ENCODE data around the gene NSFL1C. TPM values are rescaled to one million over a fixed set of nuclear protein-coding genes. Genes with fewer than 3 reads are reported as not detected.

Gene NSFL1C
- total RNA-seq, 3 donors from 2014 or later: 70.3 to 84.1 (median 80.0) TPM

DNA sequence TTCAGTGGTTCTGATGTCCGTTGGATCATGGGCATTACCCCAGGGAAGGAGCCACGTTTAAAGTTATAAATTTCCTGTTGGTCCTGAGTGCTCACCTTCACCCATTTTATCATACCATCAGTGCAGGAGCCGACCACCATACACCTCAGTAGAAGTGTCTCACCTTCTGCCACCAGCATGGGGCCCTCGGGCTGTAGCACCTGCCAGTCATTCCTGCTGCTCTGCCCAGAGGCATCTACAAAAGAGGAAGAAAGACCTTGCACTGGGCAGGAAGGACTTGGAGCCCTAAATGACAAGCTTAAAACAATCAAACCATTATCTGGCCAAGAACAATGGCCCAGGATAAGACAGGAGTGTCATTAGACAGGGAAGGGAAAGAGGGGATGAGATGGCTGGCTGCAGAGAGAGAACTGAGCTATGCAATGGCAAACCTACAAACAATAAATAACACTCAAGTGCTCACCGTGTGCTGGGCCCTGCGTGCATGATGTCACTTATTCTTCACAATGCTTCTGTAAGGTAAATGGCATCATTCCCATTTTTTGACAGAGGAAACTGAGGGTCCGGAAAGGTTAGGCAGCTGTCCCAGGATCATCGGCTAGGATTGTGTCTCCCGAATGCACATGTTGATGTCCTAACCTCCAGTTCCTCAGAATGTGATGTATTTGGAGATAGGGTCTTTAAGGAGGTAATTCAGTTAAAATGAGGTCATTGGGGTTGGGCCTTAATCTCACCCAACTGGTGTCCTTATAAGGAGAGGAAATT is 13.4 kb upstream of the NSFL1C start:
- no peak for DNase-seq
- Histone ChIP-seq H3K4me3 (no peak overlapping the region), H3K36me3 (ENCODE audit: low read depth) (no peaks in the 10 kb centered on the region), H3K4me1 (ENCODE audit: low read depth) (no peaks in the 10 kb centered on the region), H3K9me3 (no peaks in the 10 kb centered on the region)
- intact Hi-C loops (cut with DNase I, micrococcal nuclease): no loop called here
- no peak for ATAC-seq
- TF ChIP-seq, protein P1, sequence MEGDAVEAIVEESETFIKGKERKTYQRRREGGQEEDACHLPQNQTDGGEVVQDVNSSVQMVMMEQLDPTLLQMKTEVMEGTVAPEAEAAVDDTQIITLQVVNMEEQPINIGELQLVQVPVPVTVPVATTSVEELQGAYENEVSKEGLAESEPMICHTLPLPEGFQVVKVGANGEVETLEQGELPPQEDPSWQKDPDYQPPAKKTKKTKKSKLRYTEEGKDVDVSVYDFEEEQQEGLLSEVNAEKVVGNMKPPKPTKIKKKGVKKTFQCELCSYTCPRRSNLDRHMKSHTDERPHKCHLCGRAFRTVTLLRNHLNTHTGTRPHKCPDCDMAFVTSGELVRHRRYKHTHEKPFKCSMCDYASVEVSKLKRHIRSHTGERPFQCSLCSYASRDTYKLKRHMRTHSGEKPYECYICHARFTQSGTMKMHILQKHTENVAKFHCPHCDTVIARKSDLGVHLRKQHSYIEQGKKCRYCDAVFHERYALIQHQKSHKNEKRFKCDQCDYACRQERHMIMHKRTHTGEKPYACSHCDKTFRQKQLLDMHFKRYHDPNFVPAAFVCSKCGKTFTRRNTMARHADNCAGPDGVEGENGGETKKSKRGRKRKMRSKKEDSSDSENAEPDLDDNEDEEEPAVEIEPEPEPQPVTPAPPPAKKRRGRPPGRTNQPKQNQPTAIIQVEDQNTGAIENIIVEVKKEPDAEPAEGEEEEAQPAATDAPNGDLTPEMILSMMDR (IDR thresholded peaks at IDR 0.05): no peak

DNA sequence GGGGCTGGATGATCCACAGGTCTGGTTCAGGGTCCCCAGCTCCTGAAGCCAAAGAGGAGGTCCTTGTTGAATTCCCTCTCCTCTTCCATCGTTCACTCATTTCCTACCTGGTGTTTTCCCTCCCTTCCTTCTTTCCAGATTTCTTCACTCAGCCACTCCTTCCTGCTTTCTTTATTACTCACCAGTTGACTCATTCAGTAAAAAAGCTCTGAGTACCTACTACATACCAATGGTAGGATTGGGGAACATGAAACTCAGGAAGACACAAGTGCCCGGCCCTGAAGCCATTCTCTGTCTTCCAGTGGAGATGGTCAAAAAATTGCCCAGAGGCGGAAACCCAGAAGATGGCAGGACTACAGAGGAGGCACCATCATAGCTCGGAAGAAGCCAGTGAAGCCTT is 11.9 kb upstream of the NSFL1C start:
- Histone ChIP-seq H3K36me3 (ENCODE audit: low read depth) (no peaks in the 10 kb centered on the region), H3K9me3 (no peaks in the 10 kb centered on the region), H3K4me1 (ENCODE audit: low read depth) (no peaks in the 10 kb centered on the region), H3K4me3 (no peak overlapping the region)
- TF ChIP-seq, protein P1 (IDR thresholded peaks at IDR 0.05): no peak
- ATAC-seq: no peak
- intact Hi-C loops (cut with DNase I, micrococcal nuclease): no loop called here
- DNase-seq: no peak

DNA sequence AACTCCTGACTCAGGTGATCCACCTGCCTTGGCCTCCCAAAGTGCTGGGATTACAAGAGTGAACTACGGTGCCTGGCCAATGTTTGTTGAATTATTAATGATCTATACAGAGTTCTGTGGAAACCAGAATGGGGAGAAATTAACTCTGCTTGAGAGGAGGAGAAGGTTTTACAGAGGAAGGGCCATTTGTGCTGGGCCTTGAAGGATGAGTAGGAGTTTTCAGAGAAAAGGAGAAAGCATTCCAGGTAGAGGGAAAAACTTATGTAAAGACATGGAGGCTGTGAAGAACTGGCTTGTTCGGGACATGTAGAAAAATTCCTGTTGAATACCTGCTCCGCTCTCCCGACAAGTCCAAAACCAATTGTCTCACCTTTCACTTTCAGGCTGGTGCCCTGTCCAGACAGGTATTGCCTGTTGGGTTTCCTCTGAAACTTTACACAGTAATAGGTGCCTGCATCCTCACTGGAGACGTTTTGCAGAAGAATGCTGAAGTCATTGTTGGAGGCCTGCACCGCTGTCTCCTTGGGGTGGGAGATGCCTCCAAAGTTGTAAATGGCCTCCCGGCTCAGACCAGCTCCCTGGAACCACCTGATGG is 11.3 kb upstream of the NSFL1C start:
- no peaks in the 10 kb centered on the region for H3K36me3 ChIP-seq (ENCODE audit: low read depth)

DNA sequence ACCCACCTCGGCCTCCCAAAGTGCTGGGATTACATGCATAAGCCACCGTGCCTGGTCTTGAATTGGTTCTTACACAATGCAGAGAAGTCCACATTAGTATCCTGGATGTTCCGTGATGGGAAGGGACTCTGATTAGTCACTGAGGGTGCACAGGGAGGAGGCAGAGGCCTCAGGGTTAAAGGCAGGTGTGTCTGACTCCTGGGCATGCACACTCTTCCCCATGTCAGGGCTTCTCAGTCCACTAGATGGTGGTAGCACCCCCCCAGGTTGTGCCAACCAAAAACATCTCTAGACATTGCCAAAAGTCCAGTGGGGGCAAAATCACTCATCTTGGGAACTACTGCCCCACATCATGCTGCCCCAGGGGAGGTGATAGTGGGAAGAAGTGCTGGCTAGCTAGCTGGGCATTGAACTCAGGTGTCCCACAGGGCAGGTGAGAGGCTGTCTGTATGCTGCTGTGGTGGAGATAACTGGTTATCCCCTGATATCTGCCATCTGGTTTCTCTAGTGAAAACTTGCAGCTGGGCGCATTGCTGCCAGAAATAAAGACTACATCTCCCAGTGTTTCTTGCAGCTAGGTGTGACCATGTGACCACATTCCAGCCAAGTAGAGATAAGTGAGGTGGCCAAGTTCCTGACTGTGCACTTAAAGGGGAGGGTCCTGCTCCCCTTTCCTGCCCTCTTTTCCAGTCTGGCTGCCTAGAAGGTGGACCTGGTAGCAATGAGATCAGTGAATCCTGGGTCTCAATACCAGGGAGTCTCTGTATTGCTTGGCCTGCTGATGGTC is 8.4 kb upstream of the NSFL1C start:
- Histone ChIP-seq H3K9me3 (no peaks in the 10 kb centered on the region), H3K4me1 (ENCODE audit: low read depth) (peaks cover 10% of the 10 kb centered on the region), H3K4me3 (no peak overlapping the region), H3K36me3 (ENCODE audit: low read depth) (no peaks in the 10 kb centered on the region)
- intact Hi-C loops (cut with DNase I, micrococcal nuclease): no loop called here
- ATAC-seq (no peak), DNase-seq (no peak)
- TF ChIP-seq, protein P1 (IDR thresholded peaks at IDR 0.05): no peak

More for the DNA sequence above, 11.3 kb upstream of the NSFL1C start:
- H3K9me3 ChIP-seq: no peaks in the 10 kb centered on the region
- intact Hi-C loops (cut with DNase I, micrococcal nuclease): no loop called here
- TF ChIP-seq, protein P1 (IDR thresholded peaks at IDR 0.05): no peak
- H3K4me1 ChIP-seq (ENCODE audit: low read depth): peaks cover under 1% of the 10 kb centered on the region
- no peak for ATAC-seq
- DNase-seq: no peak
- H3K4me3 ChIP-seq: no peak overlapping the region

DNA sequence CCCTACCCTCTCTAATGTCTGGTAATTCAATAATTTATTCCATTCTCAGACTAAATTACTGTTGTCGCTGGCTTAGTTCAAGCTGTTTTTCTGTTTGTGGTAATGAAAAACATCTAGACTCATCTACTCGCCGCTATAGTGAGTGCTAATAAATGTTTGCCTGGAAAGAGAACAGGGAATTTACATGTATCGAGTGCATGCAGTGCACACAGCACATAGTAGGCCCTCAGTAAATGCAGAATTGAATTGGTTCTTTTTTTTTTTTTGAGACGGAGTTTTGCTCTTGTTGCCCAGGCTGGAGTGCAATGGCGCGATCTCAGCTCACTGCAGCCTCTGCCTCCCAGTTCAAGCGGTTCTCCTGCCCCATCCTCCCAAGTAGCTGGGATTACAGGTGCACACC is 7.7 kb upstream of the NSFL1C start:
- Histone ChIP-seq H3K9me3 (no peaks in the 10 kb centered on the region), H3K4me1 (ENCODE audit: low read depth) (peaks cover 17% of the 10 kb centered on the region), H3K4me3 (no peak overlapping the region), H3K36me3 (ENCODE audit: low read depth) (no peaks in the 10 kb centered on the region)
- ATAC-seq (no peak), DNase-seq (no peak)
- TF ChIP-seq, protein P1 (IDR thresholded peaks at IDR 0.05): no peak
- intact Hi-C loops (cut with DNase I, micrococcal nuclease): no loop called here
